ENCODE measurements around the gene TRIM17. TPM values are rescaled to one million over a fixed set of nuclear protein-coding genes. Genes with fewer than 3 reads are reported as not detected.

TRIM17 gene
- total RNA-seq, 1 donor from 2014 or later = 1.2 TPM

DNA sequence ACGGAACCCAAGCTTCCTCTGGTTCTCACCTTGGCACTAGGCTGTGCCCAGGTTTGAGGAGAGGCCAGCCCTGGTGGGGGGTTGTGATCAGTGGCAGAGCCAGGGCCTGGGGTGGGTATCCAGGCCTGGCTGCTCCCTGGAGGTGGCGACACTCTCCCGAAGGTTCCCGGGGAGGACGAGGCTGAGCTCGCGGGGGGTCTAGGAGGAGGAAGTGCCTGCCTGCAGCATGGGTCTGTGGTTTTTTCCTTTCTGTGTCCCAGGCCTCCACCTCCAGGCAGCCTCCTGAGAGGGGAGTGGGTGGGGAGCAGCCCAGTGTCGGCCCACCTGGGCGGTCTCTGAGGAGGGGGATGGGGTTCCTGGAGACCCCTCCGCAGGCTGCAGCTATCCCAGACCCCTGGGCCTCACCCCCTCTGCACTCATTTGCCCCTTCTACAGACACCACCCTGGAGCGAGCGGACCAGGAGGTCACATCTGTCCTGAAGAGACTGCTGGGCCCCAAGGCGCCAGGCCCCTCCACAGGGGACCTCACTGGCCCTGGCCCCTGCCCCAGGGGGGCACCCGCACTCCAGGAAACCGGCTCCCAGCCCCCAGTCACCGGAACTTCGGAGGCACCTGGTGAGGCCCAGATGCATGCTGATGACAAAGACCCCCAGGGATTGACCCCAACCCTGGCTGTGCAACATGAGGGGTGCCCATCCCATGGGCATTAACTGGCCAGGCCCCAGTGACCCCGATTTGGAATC is 54.3 kb downstream of the TRIM17 start:
- Histone ChIP-seq H3K4me3 (no peak overlapping the region), H3K27ac (no peak overlapping the region), H3K27me3 (no peaks in the 10 kb centered on the region), H3K36me3 (no peaks in the 10 kb centered on the region), H3K9me3 (no peaks in the 10 kb centered on the region), H3K4me1 (no peaks in the 10 kb centered on the region)
- intact Hi-C loops (cut with DNase I) = no loop called here
- TF ChIP-seq, protein P1, sequence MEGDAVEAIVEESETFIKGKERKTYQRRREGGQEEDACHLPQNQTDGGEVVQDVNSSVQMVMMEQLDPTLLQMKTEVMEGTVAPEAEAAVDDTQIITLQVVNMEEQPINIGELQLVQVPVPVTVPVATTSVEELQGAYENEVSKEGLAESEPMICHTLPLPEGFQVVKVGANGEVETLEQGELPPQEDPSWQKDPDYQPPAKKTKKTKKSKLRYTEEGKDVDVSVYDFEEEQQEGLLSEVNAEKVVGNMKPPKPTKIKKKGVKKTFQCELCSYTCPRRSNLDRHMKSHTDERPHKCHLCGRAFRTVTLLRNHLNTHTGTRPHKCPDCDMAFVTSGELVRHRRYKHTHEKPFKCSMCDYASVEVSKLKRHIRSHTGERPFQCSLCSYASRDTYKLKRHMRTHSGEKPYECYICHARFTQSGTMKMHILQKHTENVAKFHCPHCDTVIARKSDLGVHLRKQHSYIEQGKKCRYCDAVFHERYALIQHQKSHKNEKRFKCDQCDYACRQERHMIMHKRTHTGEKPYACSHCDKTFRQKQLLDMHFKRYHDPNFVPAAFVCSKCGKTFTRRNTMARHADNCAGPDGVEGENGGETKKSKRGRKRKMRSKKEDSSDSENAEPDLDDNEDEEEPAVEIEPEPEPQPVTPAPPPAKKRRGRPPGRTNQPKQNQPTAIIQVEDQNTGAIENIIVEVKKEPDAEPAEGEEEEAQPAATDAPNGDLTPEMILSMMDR (IDR thresholded peaks at IDR 0.05) = no peak
- TF ChIP-seq POLR2A (IDR thresholded peaks at IDR 0.05) (no peak), POLR2AphosphoS5 (IDR thresholded peaks at IDR 0.05; ENCODE audit: insufficient read depth in 1 of 2, low read depth in 1 of 2) (no peak)
- no peak for DNase-seq (ENCODE audit: extremely low spot score in 2 of 2)

DNA sequence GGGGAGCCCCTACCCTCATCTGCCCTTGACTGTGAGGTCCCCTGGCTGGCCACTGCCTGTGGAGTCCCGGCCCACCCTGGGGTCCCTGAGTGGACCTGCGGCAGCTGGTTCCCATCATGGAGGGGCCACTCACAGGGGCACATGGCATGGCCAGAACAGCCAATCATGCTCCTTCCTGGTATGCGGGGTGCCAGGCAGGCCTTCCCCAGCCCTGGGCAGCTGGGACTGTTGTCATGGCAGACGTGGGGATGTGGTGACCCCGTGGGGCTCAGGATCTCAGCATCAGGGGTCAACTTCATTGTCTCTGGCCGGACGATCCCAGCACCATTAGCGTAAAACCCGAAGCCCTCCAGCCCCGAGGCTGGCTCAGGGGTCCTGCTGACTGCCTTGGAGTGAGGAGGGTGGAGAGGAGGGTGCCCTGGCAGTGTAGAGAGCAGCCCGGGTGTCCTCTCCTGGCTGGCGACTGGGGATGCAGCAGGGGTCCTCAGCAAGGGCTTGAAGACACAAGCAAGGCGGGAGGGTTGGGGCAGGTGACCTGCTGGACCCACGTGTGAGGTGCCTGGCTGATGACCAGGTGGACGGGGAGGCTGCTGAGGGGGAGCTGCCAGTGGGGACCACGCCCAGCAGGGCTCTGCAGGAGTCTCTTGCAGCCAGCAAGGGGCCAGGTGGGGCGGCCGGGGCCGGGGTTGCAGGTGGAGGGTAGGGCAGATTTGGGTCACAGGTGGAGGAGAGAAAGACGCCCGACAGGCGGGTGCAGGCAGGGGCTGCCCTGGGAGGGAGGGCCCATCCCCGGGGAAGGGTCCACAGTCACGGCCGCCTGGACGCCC is 55.1 kb downstream of the TRIM17 start:
- Histone ChIP-seq H3K27me3 (no peaks in the 10 kb centered on the region), H3K4me1 (no peaks in the 10 kb centered on the region), H3K36me3 (no peaks in the 10 kb centered on the region), H3K27ac (no peak overlapping the region), H3K9me3 (no peaks in the 10 kb centered on the region), H3K4me3 (no peak overlapping the region)
- DNase-seq (ENCODE audit: extremely low spot score in 2 of 2) = no peak
- intact Hi-C loops (cut with DNase I) = no loop called here
- TF ChIP-seq POLR2AphosphoS5 (IDR thresholded peaks at IDR 0.05; ENCODE audit: insufficient read depth in 1 of 2, low read depth in 1 of 2) (no peak), POLR2A (IDR thresholded peaks at IDR 0.05) (no peak)
- TF ChIP-seq, protein P1 (IDR thresholded peaks at IDR 0.05) = no peak

DNA sequence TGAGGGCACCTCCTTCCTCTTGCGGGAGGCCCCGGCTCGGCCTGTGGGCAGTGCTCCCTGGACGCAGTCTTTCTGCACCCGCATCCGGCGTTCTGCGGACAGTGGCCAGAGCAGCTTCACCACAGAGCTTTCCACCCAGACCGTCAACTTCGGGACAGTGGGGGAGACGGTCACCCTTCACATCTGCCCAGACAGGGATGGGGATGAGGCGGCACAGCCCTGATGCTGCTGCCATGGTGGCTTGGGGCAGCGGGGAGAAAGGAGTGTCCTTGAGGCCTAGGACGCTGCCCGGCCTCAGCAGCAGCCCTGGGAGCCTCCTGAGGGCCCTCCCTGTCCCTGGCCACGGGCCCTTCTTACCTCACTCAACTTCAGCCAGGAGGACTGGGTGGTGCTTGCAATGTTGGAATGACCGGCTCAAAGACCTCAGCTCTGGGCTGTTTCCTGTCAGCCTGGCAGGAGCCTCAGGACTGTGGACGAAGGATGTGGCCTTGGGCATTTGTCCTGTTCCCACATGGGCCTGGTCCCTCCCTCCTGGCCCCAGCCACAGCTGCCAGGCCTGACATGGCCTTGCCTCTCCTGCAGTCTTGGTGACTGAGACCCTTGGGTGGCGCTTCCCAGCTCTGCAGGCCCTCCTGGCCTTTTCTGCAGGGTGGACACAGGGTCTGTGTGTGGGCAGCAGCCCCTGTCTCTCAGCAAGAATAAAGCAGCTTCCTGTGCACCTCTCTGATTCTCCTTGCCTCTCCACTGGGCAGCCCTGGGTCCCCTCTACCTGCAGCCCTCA is 55.9 kb downstream of the TRIM17 start:
- no peaks in the 10 kb centered on the region for H3K4me1 ChIP-seq
- no peak overlapping the region for H3K27ac ChIP-seq
- intact Hi-C loops (cut with DNase I) = no loop called here
- H3K4me3 ChIP-seq = no peak overlapping the region
- H3K36me3 ChIP-seq = no peaks in the 10 kb centered on the region
- H3K9me3 ChIP-seq = no peaks in the 10 kb centered on the region
- TF ChIP-seq POLR2A (IDR thresholded peaks at IDR 0.05) (no peak), POLR2AphosphoS5 (IDR thresholded peaks at IDR 0.05; ENCODE audit: insufficient read depth in 1 of 2, low read depth in 1 of 2) (no peak)
- TF ChIP-seq, protein P1 (IDR thresholded peaks at IDR 0.05) = no peak
- H3K27me3 ChIP-seq = no peaks in the 10 kb centered on the region
- no peak for DNase-seq (ENCODE audit: extremely low spot score in 2 of 2)

DNA sequence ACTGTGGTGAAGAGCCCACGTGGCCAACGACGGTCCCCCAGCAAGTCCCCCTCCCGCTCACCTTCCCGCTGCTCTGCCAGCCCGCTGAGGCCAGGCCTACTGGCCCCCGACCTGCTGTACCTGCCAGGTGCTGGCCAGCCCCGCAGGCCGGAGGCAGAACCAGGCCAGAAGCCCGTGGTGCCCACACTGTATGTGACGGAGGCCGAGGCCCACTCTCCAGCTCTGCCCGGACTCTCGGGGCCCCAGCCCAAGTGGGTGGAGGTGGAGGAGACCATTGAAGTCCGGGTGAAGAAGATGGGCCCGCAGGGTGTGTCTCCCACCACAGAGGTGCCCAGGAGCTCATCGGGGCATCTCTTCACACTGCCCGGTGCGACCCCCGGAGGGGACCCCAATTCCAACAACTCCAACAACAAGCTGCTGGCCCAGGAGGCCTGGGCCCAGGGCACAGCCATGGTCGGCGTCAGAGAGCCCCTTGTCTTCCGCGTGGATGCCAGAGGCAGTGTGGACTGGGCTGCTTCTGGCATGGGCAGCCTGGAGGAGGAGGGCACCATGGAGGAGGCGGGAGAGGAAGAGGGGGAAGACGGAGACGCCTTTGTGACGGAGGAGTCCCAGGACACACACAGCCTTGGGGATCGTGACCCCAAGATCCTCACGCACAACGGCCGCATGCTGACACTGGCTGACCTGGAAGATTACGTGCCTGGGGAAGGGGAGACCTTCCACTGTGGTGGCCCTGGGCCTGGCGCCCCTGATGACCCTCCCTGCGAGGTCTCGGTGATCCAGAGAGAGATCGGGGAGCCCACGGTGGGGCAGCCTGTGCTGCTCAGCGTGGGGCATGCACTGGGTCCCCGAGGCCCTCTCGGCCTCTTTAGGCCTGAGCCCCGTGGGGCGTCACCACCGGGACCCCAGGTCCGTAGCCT is 56.8 kb downstream of the TRIM17 start:
- H3K4me3 ChIP-seq = no peak overlapping the region
- H3K27ac ChIP-seq = no peak overlapping the region
- no peaks in the 10 kb centered on the region for H3K36me3 ChIP-seq
- no peak for DNase-seq (ENCODE audit: extremely low spot score in 2 of 2)
- TF ChIP-seq POLR2A (IDR thresholded peaks at IDR 0.05) = no peak
- TF ChIP-seq, protein P1 (IDR thresholded peaks at IDR 0.05) = no peak
- no peak for TF ChIP-seq POLR2AphosphoS5 (IDR thresholded peaks at IDR 0.05; ENCODE audit: insufficient read depth in 1 of 2, low read depth in 1 of 2)
- no peaks in the 10 kb centered on the region for H3K9me3 ChIP-seq
- intact Hi-C loops (cut with DNase I) = no loop called here
- no peaks in the 10 kb centered on the region for H3K4me1 ChIP-seq
- H3K27me3 ChIP-seq = no peaks in the 10 kb centered on the region

Data from vagina (tissue), 2 donors.